Panc1 (cell line): ENCODE measurements around the gene CENPB. TPM values are rescaled to one million over a fixed set of nuclear protein-coding genes. Genes with fewer than 3 reads are reported as not detected.

Source experiments
- ATAC-seq: fragments of 200-7000 bp; cut with Tn5 transposase; 2 replicates; pipeline ENCODE4 v1.9.1; 2020; ENCODE audit warnings: mild to moderate bottlenecking, moderate library complexity
- BruUV-seq: library from RNA; stranded (reverse); fragments of 400-500 nt; replicated peaks from 2 replicates; lab custom pipeline; 2021; lab: Mats Ljungman, UMichigan
- CTCF ChIA-PET: fragments of 300-600 bp; sonication (Branson Sonifier 250); formaldehyde crosslinking; loops from one replicate; lab custom pipeline; 2022; ENCODE audit warnings: antibody characterized with exemption; lab: Charles Lee
- POLR2A ChIA-PET: fragments of 300-600 bp; sonication (Branson Sonifier 250); formaldehyde crosslinking; loops from one replicate; lab custom pipeline; 2022; ENCODE audit warnings: antibody characterized with exemption; lab: Charles Lee
- DNase-seq: peaks from one replicate; pipeline ENCODE4 v3.0.0-alpha.2; 2010; ENCODE audit warnings: low read depth, low spot score
- H3K27ac ChIP-seq: 2 replicates; pipeline ENCODE4 v1.5.1; 2011; ENCODE audit warnings: mild to moderate bottlenecking, low read length, inconsistent platforms
- H3K27me3 ChIP-seq: fragments of 200-500 bp; sonication (Bioruptor generic); 2 replicates; pipeline ENCODE4 v1.6.0; 2014; ENCODE audit warnings: low read length, inconsistent platforms; ENCODE audit not compliant: control insufficient read depth, insufficient read depth
- H3K36me3 ChIP-seq: fragments of 200-500 bp; sonication (Bioruptor generic); 2 replicates; pipeline ENCODE4 v1.5.1; 2014; ENCODE audit warnings: inconsistent platforms, mild to moderate bottlenecking, low read length, moderate library complexity; ENCODE audit not compliant: control insufficient read depth, insufficient read depth
- H3K4me1 ChIP-seq: 2 replicates; pipeline ENCODE4 v1.5.1; 2011; ENCODE audit warnings: inconsistent platforms, mild to moderate bottlenecking, low read length, moderate library complexity; ENCODE audit not compliant: control insufficient read depth, insufficient read depth
- H3K4me3 ChIP-seq, 2 experiments: 2 replicates each; pipeline ENCODE4 v1.5.1; 2011 to 2012; ENCODE audit warnings: low read depth in 2 of 2, low read length in 2 of 2, mild to moderate bottlenecking in 2 of 2, inconsistent platforms in 1 of 2, moderate library complexity in 1 of 2
- H3K9me3 ChIP-seq: fragments of 200-500 bp; sonication (Bioruptor generic); 2 replicates; pipeline ENCODE4 v1.5.1; 2014; ENCODE audit warnings: low read depth, mild to moderate bottlenecking, inconsistent platforms, low read length, moderate library complexity; ENCODE audit not compliant: control insufficient read depth, insufficient read depth
- POLR2AphosphoS5 ChIP-seq: IDR thresholded peaks from 2 replicates; pipeline ENCODE4 v1.6.1; 2012; ENCODE audit warnings: mild to moderate bottlenecking, low read depth, low read length, moderate library complexity
- SIN3A ChIP-seq: IDR thresholded peaks from 2 replicates; pipeline ENCODE4 v1.6.1; 2012; ENCODE audit warnings: low read depth, mild to moderate bottlenecking, low read length, moderate library complexity, borderline replicate concordance; ENCODE audit not compliant: insufficient read depth
- TCF7L2 ChIP-seq: IDR thresholded peaks from 2 replicates; pipeline ENCODE4 v1.6.1; 2011; ENCODE audit warnings: mild to moderate bottlenecking, low read depth, low read length, inconsistent platforms
- in situ Hi-C: cut with HindIII; loops from 2 replicates; pipeline ENCODE4 v1.10.0; 2016; ENCODE audit warnings: low sequenced_read_pairs, low pct_unique_long_range_greater_than_20kb
- intact Hi-C: fragments of 100-400 bp; cut with micrococcal nuclease; formaldehyde crosslinking; loops from one replicate; pipeline ENCODE4 v1.10.0; 2022; ENCODE audit not compliant: unreplicated experiment
- total RNA-seq: library from RNA; stranded (reverse); gene quantifications from one replicate; pipeline ENCODE4 v1.2.1, GENCODE V29; 2021; ENCODE audit not compliant: unreplicated experiment
- TF ChIP-seq, protein P1 (sequence below), 2 experiments: IDR thresholded peaks; 2 replicates each; pipeline ENCODE4 v1.6.1; 2011 to 2012; ENCODE audit warnings: low read depth in 2 of 2, control low read depth in 1 of 2, low read length in 1 of 2, mild to moderate bottlenecking in 1 of 2, moderate library complexity in 1 of 2; ENCODE audit not compliant: insufficient read depth in 1 of 2
- TF ChIP-seq, protein P2 (sequence below): fragments of 450-650 bp; IDR thresholded peaks from 2 replicates; pipeline ENCODE4 v1.5.1; 2017; ENCODE audit warnings: mild to moderate bottlenecking

The CENPB gene
- total RNA-seq, 1 experiment from 2014 or later, result 154 TPM

DNA sequence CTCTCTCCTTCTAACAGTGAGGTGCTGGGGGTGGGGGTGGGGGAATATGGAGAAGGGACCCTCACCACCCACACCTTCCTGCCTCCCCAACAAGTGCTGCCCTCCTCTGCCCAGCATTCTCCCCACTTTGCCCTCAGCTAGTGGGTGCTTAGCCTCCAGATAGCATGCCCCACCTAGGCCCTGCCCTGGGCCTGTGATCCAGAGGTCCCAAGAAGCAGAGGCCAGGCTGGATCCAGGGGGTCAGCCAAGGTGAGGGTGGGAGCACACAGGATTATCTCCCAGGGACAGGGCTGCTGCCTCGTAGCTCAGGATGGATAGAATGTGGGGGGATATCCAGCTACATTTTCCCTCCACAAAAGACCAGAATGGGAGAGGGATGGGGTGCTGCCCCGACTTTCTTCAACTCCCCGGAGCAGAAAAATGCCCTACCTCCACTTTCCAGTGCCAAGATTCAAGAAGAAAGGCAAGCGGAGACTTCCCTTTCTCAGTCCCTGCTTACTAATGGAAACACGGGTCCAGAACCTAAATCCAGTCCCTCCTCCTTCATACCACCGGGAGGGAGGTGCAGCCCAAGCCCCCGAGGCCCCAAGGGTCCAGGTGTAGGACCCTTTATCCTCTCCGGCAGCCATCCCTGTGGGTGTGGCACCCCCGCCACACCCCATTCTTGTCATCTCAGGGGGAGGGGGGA is 20.0 kb downstream of the CENPB start:
- TF ChIP-seq TCF7L2 (no peak), POLR2AphosphoS5 (no peak), SIN3A (no peak)
- TF ChIP-seq, protein P1, sequence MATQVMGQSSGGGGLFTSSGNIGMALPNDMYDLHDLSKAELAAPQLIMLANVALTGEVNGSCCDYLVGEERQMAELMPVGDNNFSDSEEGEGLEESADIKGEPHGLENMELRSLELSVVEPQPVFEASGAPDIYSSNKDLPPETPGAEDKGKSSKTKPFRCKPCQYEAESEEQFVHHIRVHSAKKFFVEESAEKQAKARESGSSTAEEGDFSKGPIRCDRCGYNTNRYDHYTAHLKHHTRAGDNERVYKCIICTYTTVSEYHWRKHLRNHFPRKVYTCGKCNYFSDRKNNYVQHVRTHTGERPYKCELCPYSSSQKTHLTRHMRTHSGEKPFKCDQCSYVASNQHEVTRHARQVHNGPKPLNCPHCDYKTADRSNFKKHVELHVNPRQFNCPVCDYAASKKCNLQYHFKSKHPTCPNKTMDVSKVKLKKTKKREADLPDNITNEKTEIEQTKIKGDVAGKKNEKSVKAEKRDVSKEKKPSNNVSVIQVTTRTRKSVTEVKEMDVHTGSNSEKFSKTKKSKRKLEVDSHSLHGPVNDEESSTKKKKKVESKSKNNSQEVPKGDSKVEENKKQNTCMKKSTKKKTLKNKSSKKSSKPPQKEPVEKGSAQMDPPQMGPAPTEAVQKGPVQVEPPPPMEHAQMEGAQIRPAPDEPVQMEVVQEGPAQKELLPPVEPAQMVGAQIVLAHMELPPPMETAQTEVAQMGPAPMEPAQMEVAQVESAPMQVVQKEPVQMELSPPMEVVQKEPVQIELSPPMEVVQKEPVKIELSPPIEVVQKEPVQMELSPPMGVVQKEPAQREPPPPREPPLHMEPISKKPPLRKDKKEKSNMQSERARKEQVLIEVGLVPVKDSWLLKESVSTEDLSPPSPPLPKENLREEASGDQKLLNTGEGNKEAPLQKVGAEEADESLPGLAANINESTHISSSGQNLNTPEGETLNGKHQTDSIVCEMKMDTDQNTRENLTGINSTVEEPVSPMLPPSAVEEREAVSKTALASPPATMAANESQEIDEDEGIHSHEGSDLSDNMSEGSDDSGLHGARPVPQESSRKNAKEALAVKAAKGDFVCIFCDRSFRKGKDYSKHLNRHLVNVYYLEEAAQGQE (IDR thresholded peaks at IDR 0.05; ENCODE audit: insufficient read depth in 1 of 2, low read depth in 2 of 2, low read length in 1 of 2), result no peak
- TF ChIP-seq, protein P2, sequence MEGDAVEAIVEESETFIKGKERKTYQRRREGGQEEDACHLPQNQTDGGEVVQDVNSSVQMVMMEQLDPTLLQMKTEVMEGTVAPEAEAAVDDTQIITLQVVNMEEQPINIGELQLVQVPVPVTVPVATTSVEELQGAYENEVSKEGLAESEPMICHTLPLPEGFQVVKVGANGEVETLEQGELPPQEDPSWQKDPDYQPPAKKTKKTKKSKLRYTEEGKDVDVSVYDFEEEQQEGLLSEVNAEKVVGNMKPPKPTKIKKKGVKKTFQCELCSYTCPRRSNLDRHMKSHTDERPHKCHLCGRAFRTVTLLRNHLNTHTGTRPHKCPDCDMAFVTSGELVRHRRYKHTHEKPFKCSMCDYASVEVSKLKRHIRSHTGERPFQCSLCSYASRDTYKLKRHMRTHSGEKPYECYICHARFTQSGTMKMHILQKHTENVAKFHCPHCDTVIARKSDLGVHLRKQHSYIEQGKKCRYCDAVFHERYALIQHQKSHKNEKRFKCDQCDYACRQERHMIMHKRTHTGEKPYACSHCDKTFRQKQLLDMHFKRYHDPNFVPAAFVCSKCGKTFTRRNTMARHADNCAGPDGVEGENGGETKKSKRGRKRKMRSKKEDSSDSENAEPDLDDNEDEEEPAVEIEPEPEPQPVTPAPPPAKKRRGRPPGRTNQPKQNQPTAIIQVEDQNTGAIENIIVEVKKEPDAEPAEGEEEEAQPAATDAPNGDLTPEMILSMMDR, result no peak
- BruUV-seq, result no TSS peak
- intact Hi-C loops, result loop anchor here (5.0 kb wide), 1 partner anchor 89 kb away; no protein-coding TSS in a partner anchor
- peak overlapping the region; percentile 86 to 89 for H3K4me3 ChIP-seq
- no peaks in the 10 kb centered on the region for H3K27me3 ChIP-seq
- peak overlapping the region; percentile 83 for H3K27ac ChIP-seq
- peaks cover 19% of the 10 kb centered on the region for H3K4me1 ChIP-seq
- no peak for DNase-seq
- H3K36me3 ChIP-seq, result no peaks in the 10 kb centered on the region; the same call in 1 of the 2 replicates
- CTCF ChIA-PET, result no interaction called here
- POLR2A ChIA-PET, result no interaction called here
- in situ Hi-C loops, result no loop called here
- H3K9me3 ChIP-seq, result no peaks in the 10 kb centered on the region
- ATAC-seq, result no peak

DNA sequence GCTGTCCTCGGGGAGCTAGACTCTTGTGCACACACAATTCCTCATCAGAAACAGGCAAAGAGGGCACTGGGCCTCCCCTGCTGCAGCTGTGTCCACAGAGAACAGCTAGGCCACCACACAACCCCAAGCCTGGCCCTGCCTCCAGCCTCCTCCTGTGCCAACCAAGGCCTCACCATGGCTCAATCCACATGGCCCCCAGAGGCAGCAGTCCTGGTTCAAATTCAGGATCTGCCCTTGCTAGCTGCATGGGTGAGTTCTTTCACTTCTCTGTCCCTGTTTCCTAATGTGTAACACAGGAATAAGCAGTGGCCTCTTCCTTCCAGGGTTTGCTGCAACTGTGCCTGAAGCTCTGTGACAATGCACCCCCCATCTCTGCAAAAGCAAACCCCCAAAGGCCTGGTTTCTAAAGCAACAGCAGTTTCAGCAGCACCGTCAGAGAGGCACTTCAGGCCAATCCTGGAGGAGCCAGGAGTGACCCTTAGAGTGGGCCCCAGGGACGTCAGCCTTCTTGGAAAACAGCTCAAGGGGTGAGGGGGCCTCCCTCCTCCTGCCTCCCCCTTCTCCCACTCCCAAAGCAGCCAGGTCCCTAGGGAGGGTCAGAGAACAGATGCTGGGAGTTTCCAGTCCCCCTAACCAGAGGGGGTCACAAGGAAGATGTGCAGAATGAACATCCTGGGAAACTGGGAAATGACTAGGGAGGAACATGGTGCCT is 21.2 kb downstream of the CENPB start:
- no peak for ATAC-seq
- POLR2A ChIA-PET, result interaction anchor here (0.6 kb wide), 1 partner anchor 12 kb away, joined by 3 read pairs; no protein-coding TSS in a partner anchor
- BruUV-seq, result TSS peak; percentile 60
- Histone ChIP-seq H3K4me1 (peaks cover 19% of the 10 kb centered on the region), H3K36me3 (no peaks in the 10 kb centered on the region; the same call in 1 of the 2 replicates), H3K27me3 (no peaks in the 10 kb centered on the region), H3K9me3 (no peaks in the 10 kb centered on the region), H3K4me3 (no peak overlapping the region), H3K27ac (no peak overlapping the region)
- TF ChIP-seq TCF7L2 (no peak), SIN3A (no peak), POLR2AphosphoS5 (no peak)
- TF ChIP-seq, protein P1 (IDR thresholded peaks at IDR 0.05; ENCODE audit: insufficient read depth in 1 of 2, low read depth in 2 of 2, low read length in 1 of 2), result no peak
- TF ChIP-seq, protein P2, result no peak
- intact Hi-C loops (loop anchor here (5.0 kb wide), 1 partner anchor 88 kb away; no protein-coding TSS in a partner anchor), in situ Hi-C loops (no loop called here)
- no peak for DNase-seq
- CTCF ChIA-PET, result no interaction called here
